Peyer's patch (tissue), 4 donors: ENCODE measurements around the gene TRPM3. TPM values are rescaled to one million over a fixed set of nuclear protein-coding genes. Genes with fewer than 3 reads are reported as not detected.

Experiments
- DNase-seq, 3 donors: peaks; one replicate each; pipeline ENCODE4 v3.0.0-alpha.2; 2017 to 2019
- H3K27ac ChIP-seq, 4 donors: fragments of 200-600 bp; sonication (generic); one replicate each; pipeline ENCODE4 v1.5.1; 2016 to 2019
- H3K27me3 ChIP-seq, 2 donors: fragments of 200-600 bp; sonication (generic); one replicate each; pipeline ENCODE4 v1.5.1; 2019
- H3K36me3 ChIP-seq, 3 donors: fragments of 200-600 bp; sonication (generic); one replicate each; pipeline ENCODE4 v1.5.1; 2016 to 2019
- H3K4me1 ChIP-seq, 4 donors: fragments of 200-600 bp; sonication (generic); one replicate each; pipeline ENCODE4 v1.5.1; 2016 to 2019
- H3K4me3 ChIP-seq, 4 donors: fragments of 200-600 bp; sonication (generic); 1 replicate in 3 of 4; 2 replicates in 1 of 4; pipeline ENCODE4 v1.5.1; 2016 to 2019; ENCODE audit warnings: mild to moderate bottlenecking in 1 of 4
- H3K9me3 ChIP-seq, 4 donors: fragments of 200-600 bp; sonication (generic); one replicate each; pipeline ENCODE4 v1.5.1; 2016 to 2019; ENCODE audit warnings: mild to moderate bottlenecking in 1 of 4
- POLR2A ChIP-seq, 2 donors: fragments of 450-650 bp; IDR thresholded peaks; one replicate each; pipeline ENCODE4 v1.5.1; 2017; ENCODE audit warnings: antibody characterized with exemption in 2 of 2, mild to moderate bottlenecking in 2 of 2, moderate library complexity in 2 of 2
- total RNA-seq, 4 donors: library from RNA; depleted of rRNA; stranded (reverse); fragments of >200 nt; gene quantifications; one replicate each; pipeline ENCODE4 v1.1.0, GENCODE V29; 2016
- TF ChIP-seq, protein P1 (sequence below), 6 experiments: fragments of 450-650 bp in 4 of 6; fragments of 200-600 bp in 2 of 6; sonication (generic) in 1 of 6; IDR thresholded peaks; one replicate each; pipeline ENCODE4 v1.5.1; 2017 to 2019; ENCODE audit warnings: antibody characterized with exemption in 6 of 6, mild to moderate bottlenecking in 3 of 6, moderate library complexity in 1 of 6

Gene TRPM3
- total RNA-seq, 4 donors from 2014 or later, result 0.28 to 0.80 TPM; not detected in 2

GRCh38 chr9:70888471-70888870, 232.9 kb downstream of the TRPM3 start:
- H3K27ac ChIP-seq, result no peak overlapping the region
- H3K9me3 ChIP-seq, result no peaks in the 10 kb centered on the region

GRCh38 chr9:70887826-70888225, 233.6 kb downstream of the TRPM3 start:
- Histone ChIP-seq H3K4me3 (no peak overlapping the region), H3K27me3 (no peaks in the 10 kb centered on the region), H3K4me1 (no peaks in the 10 kb centered on the region), H3K9me3 (no peaks in the 10 kb centered on the region), H3K27ac (no peak overlapping the region), H3K36me3 (no peaks in the 10 kb centered on the region)
- no peak for DNase-seq
- TF ChIP-seq, protein P1, sequence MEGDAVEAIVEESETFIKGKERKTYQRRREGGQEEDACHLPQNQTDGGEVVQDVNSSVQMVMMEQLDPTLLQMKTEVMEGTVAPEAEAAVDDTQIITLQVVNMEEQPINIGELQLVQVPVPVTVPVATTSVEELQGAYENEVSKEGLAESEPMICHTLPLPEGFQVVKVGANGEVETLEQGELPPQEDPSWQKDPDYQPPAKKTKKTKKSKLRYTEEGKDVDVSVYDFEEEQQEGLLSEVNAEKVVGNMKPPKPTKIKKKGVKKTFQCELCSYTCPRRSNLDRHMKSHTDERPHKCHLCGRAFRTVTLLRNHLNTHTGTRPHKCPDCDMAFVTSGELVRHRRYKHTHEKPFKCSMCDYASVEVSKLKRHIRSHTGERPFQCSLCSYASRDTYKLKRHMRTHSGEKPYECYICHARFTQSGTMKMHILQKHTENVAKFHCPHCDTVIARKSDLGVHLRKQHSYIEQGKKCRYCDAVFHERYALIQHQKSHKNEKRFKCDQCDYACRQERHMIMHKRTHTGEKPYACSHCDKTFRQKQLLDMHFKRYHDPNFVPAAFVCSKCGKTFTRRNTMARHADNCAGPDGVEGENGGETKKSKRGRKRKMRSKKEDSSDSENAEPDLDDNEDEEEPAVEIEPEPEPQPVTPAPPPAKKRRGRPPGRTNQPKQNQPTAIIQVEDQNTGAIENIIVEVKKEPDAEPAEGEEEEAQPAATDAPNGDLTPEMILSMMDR (IDR thresholded peaks at IDR 0.05), result no peak
- no peak for TF ChIP-seq POLR2A (IDR thresholded peaks at IDR 0.05)

More at GRCh38 chr9:70888471-70888870, 232.9 kb downstream of the TRPM3 start:
- no peaks in the 10 kb centered on the region for H3K4me1 ChIP-seq
- H3K27me3 ChIP-seq, result no peaks in the 10 kb centered on the region
- no peaks in the 10 kb centered on the region for H3K36me3 ChIP-seq
- no peak for DNase-seq
- TF ChIP-seq, protein P1 (IDR thresholded peaks at IDR 0.05), result no peak
- TF ChIP-seq POLR2A (IDR thresholded peaks at IDR 0.05), result no peak
- no peak overlapping the region for H3K4me3 ChIP-seq

- no peaks in the 10 kb centered on the region for H3K36me3 ChIP-seq
- H3K9me3 ChIP-seq, result no peaks in the 10 kb centered on the region
- H3K4me3 ChIP-seq, result no peak overlapping the region
- H3K4me1 ChIP-seq, result no peaks in the 10 kb centered on the region
- no peaks in the 10 kb centered on the region for H3K27me3 ChIP-seq
- H3K27ac ChIP-seq, result no peak overlapping the region
- DNase-seq, result no peak
- TF ChIP-seq POLR2A (IDR thresholded peaks at IDR 0.05), result no peak
- TF ChIP-seq, protein P1 (IDR thresholded peaks at IDR 0.05), result no peak
Observed at GRCh38 chr9:70883963-70884793, 237.2 kb downstream of the TRPM3 start.

- Histone ChIP-seq H3K9me3 (no peaks in the 10 kb centered on the region), H3K27me3 (no peaks in the 10 kb centered on the region), H3K36me3 (no peaks in the 10 kb centered on the region), H3K4me3 (no peak overlapping the region), H3K4me1 (no peaks in the 10 kb centered on the region), H3K27ac (no peak overlapping the region)
- no peak for TF ChIP-seq POLR2A (IDR thresholded peaks at IDR 0.05)
- TF ChIP-seq, protein P1 (IDR thresholded peaks at IDR 0.05), result no peak
- DNase-seq, result no peak
Observed at GRCh38 chr9:70883056-70883455, 238.4 kb downstream of the TRPM3 start.

GRCh38 chr9:70881333-70881732, 240.1 kb downstream of the TRPM3 start:
- Histone ChIP-seq H3K27ac (no peak overlapping the region), H3K9me3 (no peaks in the 10 kb centered on the region), H3K27me3 (no peaks in the 10 kb centered on the region), H3K4me3 (no peak overlapping the region), H3K4me1 (no peaks in the 10 kb centered on the region), H3K36me3 (no peaks in the 10 kb centered on the region)
- TF ChIP-seq, protein P1 (IDR thresholded peaks at IDR 0.05), result no peak
- TF ChIP-seq POLR2A (IDR thresholded peaks at IDR 0.05), result no peak
- DNase-seq, result no peak
